GM19455 (cell line): ENCODE results near the gene YWHAG.
"Not testable (repeated sequence)": the region's sequence is repeated elsewhere in the genome, so short reads cannot be mapped to it uniquely, and the experiment has no call there.

Experiments used
- ATAC-seq: cut with Tn5 transposase; IDR thresholded peaks from one replicate; pipeline ENCODE4 v1.9.1; 2021; ENCODE audit not compliant: unreplicated experiment

The YWHAG gene

GRCh38 chr7:76325811-76326210, 33.0 kb downstream of the YWHAG start:
- no peak for ATAC-seq

- ATAC-seq = no peak
These were observed 33.7 kb downstream of the YWHAG start for GRCh38 chr7:76325092-76325491.

GRCh38 chr7:76318488-76319353, 40.1 kb downstream of the YWHAG start:
- ATAC-seq = peak; percentile 46

GRCh38 chr7:76317782-76318487, 40.9 kb downstream of the YWHAG start:
- peak; percentile 87 for ATAC-seq

- no peak for ATAC-seq
These were observed 41.6 kb downstream of the YWHAG start for GRCh38 chr7:76316984-76317781.

- ATAC-seq = no peak
These were observed 43.4 kb downstream of the YWHAG start for GRCh38 chr7:76315364-76315763.

GRCh38 chr7:76314740-76315139, 44.1 kb downstream of the YWHAG start:
- not testable (repeated sequence) for ATAC-seq

GRCh38 chr7:76314042-76314721, 44.6 kb downstream of the YWHAG start:
- peak; percentile 37 for ATAC-seq

- ATAC-seq = not testable (repeated sequence)
These were observed 47.0 kb downstream of the YWHAG start for GRCh38 chr7:76311838-76312237.

- ATAC-seq = no peak
These were observed 48.5 kb downstream of the YWHAG start for GRCh38 chr7:76310102-76310957.

- ATAC-seq = not testable (repeated sequence)
These were observed 49.3 kb downstream of the YWHAG start for GRCh38 chr7:76309341-76310101.

- ATAC-seq = not testable (repeated sequence)
These were observed 49.9 kb downstream of the YWHAG start for GRCh38 chr7:76308874-76309273.

GRCh38 chr7:76304888-76305375, 53.9 kb downstream of the YWHAG start:
- no peak for ATAC-seq

GRCh38 chr7:76303202-76304147, 55.3 kb downstream of the YWHAG start:
- ATAC-seq = no peak

- peak; percentile 57 for ATAC-seq
These were observed 56.2 kb downstream of the YWHAG start, which contains the start of gene HSPB1 for GRCh38 chr7:76302347-76303201. Gene HSPB1, plus strand, starts transcription at chr7:76302673. Its CDS starts 40 bp downstream, at chr7:76302713.

GRCh38 chr7:76301000-76301399, 57.8 kb downstream of the YWHAG start:
- no peak for ATAC-seq
